C4-2B (cell line): Measurements from ENCODE around the gene SOX5.

Experiments
- ZFX ChIP-seq: fragments of 450-650 bp; IDR thresholded peaks from 2 replicates; pipeline ENCODE4 v1.6.1; 2017
- TF ChIP-seq, protein P1 (sequence below): fragments of 450-650 bp; conservative IDR thresholded peaks from 2 replicates; pipeline ENCODE4 v1.5.1; 2017; ENCODE audit warnings: mild to moderate bottlenecking

DNA sequence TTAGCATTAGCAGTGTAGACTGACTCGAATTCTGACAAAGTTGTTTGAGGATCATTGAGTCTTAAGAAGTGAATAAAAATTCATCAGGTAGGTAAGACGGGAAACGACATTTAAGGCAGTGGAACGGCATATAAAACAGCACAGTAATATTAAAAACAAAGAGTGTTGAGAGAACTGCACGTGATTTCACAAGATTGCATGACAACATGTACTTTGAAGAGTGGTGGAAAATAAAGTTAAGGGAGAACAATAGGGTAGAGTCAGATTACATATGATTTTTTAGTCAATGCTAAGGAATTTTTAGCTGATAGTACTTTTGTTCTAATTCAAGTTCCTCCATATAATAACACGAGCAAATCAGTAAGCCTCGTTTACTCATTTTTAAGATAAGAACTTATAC lies 115.4 kb downstream of the SOX5 start:
- TF ChIP-seq, protein P1, sequence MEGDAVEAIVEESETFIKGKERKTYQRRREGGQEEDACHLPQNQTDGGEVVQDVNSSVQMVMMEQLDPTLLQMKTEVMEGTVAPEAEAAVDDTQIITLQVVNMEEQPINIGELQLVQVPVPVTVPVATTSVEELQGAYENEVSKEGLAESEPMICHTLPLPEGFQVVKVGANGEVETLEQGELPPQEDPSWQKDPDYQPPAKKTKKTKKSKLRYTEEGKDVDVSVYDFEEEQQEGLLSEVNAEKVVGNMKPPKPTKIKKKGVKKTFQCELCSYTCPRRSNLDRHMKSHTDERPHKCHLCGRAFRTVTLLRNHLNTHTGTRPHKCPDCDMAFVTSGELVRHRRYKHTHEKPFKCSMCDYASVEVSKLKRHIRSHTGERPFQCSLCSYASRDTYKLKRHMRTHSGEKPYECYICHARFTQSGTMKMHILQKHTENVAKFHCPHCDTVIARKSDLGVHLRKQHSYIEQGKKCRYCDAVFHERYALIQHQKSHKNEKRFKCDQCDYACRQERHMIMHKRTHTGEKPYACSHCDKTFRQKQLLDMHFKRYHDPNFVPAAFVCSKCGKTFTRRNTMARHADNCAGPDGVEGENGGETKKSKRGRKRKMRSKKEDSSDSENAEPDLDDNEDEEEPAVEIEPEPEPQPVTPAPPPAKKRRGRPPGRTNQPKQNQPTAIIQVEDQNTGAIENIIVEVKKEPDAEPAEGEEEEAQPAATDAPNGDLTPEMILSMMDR: no peak
- TF ChIP-seq ZFX: no peak
